Kasumi-1 (cell line): ENCODE results near the gene PHC3.

Experiments
- DNase-seq, 2 experiments: peaks; one replicate each; lab custom pipeline; 2025; lab: John Stamatoyannopoulos, UW

PHC3 gene

DNA sequence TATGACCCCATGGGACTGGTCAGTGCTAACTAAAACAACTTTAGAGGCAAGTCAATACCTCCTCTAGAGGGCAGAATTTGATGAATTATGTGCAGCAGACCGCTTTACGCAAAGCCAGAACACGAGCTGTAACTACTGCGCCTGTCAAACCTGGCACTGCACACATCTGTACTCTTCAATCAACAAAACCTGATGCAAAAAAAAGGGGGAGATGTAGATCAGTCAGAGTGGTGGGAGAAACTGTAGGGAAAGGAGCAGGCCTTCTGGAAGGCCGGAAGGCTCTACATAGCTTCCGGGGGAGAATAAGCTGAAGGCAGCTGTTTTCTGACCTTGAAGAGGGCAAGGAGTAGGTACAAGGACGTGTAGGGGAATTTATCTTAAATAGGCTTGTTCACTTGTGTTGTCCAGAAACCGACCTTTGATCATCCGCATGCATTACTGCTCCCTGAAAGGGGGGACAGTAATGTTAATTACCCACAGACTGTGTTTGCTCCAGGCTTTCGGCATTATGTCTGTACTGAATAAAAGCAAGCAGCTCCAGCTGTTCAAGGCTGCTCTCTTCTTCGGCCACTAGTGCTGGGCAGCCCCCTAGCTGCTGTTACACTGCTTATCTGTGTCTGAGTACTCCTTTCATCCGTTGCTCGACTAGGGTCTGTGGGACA lies 102.8 kb downstream of the PHC3 start:
- DNase-seq, result no peak

DNA sequence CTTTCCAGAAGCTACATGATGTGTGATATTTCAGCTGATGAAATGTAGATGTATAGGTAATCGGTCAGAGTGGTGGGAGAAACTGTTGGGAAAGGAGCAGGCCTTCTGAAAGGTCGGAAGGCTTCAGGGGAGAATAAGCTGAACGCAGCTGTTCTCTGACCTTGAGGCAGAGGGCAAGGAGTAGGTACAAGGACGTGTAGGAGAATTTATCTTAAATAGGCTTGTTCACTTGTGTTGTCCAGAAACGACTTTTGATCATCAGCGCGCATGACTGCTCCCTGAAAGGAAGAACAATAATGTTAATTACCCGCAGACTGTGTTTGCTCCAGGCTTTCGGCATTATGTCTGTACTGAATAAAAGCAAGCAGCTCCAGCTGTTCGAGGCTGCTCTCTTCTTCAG lies 104.2 kb downstream of the PHC3 start:
- no peak for DNase-seq

DNA sequence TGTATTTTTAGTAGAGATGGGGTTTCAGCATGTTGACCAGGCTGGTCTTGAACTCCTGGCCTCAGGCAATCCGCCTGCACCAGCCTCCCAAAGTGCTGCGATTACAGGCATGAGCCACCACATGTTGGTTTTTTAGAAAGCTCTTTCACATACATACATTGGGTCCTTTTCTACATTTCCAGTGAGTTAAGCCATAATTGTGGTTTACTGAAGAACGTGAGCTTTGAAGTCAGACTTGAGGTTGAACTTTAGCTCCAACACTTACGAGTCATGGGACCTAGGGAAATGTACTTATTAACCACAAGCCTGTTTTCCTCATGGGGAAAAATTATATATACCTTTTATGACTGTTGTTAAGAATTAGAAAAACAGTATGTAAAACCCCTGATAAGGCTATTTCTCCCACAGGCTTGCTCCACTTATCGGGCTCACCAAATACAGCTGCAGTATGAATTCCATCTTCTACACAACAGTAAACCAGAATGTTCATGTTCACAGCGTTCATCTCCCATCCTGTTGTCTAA lies 104.8 kb downstream of the PHC3 start:
- peak; percentile 10 to 16 for DNase-seq

DNA sequence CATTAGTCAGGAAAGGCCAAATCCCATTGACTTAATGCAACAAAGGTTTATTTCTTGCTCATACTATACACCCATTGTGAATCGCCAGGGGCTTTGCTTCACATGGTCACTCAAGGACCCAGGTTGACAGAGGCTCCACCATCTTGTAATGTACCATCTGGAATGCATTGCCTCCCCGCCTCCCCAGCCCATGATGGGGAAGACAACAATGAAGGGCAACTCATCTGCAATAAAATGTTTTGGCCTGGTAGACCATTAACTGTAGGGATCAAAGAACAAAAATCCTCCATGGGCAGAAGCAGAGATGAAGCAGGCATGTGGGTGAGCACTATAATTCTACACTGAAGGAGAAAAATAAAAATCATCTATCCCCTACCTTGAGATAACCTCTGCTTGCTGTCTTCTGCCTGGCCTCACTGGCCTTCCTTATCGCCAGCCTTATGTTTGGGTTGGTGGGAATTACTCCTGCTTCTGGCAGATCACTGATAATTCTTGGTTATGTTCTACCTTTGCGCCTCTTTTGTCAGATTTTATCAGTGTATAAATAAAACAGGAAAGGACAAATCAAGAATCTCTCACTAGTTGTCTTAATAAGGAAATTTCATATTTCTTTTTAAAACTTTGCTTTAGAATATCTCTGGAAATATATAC lies 106.0 kb downstream of the PHC3 start:
- no peak for DNase-seq

DNA sequence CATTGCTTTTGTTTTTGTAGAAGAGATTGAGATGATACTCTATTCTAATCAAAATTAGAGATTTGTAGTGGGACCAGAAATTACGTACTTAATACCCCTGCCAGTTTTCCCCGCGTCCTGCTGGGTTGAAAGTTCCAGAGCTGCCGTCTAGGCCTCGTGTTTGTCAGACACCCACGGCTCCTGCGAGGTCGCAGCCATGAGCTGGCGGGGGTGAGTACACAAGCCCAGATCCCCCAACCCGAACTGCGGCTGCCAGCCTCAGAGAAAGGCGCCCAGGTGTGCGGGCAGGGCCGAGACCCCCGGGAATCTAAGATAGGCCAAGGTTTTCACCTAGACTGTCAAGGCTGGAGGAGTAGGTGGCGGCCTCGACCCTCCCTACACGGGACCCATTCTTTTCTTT lies 117.4 kb downstream of the PHC3 start:
- no peak for DNase-seq

DNA sequence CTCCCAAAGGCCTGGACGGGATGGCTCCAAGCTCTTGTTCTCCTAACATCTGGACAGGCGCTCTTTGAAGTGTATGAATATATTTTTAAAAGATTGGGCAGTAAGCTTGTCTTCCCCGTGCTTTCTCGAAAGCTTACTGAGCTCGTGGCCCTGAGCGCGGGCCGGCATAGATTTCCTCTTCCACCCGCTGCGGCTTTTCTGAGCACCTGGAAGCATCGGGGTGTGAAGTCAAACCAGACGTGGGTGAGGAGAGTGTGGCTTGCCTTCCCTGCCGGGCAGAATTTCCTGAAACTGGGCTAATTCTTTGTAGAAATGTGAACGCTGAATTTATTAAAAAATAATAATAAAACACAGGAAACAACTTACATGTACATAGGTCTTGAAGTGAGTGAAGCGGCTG lies 117.8 kb downstream of the PHC3 start:
- no peak for DNase-seq

DNA sequence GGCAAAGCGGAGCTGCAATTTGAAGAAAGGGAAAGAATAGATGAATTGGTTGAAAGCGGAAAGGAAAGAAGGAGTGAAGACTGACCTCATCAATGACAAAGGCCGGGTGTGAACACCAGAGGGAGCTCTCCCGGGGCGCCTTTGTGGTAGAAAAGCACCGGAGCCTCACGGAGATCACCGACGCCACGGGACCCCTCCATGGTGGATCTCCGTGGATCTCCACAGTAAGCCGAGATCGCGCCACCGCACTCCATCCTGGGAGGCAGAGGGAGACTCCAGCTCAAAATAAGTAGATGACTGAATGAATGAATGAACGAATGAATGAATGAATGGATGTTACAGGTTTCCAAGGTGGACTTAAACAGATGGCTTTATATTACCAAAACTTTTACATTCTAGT lies 118.8 kb downstream of the PHC3 start:
- DNase-seq, result no peak

DNA sequence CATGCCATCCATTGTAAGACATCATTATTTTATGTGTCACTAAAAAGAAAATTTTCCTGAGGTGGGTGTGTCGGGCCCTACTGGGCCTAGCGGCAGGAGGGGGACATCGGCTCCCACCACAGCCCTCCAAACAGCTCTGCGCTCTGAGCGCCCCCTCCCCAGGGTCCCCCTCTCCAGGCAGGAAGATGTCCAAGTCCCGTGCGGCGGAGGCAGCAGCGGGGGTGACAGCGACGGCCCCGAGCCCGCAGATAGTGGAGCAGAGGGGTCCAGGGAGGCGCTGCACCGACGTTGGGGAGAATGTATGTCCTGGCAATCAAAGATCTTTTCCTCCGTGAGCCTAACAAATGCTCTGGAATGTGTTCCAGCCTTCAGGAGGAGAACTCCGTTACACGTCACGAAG lies 119.5 kb downstream of the PHC3 start:
- DNase-seq, result no peak

DNA sequence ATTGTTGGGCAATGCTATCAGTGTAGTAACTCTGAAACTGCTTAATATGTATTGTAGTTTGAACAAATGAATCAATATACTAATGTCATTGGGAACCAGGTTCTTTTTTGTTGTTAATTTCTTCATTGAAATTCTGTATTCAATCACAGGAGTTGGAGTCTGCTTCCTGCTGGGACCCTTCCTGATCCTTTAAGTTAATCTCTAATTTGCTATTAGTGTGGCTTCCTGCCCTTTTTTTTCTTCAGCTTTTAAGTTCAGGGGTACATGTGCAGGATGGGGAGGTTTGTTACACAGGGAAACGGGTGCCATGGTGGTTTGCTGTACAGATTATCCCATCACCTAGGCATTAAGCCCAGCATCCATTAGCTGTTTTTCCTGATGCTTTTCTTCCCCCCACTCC lies 122.1 kb downstream of the PHC3 start:
- DNase-seq, result no peak

DNA sequence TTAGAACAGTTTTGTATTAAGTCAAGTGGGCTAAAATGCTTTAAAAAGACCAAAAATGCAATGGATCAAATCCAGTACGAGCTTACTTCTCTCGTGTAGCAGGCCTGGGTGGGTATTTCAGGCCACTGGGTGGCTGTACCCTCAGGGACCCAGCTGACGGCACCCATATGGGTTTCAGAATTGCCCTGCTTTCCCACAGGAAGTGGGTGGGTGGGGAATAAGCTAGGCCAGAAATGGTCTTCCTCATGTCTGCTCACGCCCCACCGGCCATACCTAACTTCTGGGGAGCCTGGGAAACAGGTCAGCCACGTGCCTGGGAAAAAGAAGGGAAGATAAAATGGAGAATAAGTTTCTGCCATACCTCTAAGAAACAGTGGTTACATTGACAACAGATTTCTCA lies 123.4 kb downstream of the PHC3 start:
- DNase-seq, result no peak

DNA sequence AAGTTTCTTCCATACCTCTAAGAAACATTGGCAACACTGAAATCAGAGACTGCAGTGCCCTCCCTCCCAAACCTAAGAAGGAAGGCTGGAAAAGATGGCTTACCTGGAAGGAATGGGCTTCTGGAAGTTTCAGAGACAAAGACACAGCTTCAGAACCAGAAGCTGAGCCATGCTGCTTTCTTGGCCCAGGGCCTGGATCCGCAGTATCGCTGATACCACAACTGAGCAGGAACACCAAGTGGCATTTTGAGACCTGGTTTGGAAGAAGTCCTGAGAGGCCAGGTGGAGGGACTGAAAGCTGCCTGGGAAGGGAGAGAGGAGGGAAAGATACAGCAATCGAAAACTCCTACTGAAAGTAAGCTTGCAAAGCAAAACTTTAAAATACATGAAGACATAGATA lies 124.0 kb downstream of the PHC3 start:
- DNase-seq, result no peak

DNA sequence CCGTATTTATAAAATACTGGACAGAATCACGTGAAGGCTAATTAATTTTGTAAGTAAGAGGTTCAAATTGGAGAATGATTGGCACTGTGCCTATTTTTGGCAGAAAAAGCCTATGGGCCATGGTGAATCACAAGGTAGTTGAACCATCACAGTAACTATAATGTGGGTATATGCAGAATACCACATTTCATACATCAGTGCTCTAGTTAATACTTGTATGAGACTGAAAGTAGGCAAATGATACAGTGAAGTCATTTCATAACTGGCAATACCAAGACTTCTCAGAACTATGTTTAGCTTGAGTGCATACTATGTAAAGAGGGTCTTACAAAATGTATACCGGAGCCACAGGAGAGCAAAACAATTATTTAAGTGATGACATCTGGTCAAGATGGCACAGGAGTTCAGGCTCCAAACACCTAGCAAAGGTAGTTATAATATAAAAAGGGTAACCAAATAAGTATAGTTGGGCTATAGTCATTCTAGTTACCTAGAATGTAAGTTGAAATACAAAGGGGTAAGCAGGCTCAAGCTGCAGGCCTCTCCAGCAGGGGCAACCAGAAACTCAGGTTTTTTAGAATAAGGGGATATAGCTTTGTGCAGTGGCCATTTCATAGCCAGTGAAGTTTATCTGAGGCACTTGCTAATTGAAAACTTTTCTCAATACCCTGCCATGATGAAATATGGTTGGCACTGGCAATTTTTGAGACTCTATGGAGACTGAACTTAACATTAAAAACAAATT lies 124.7 kb downstream of the PHC3 start:
- DNase-seq, result no peak

DNA sequence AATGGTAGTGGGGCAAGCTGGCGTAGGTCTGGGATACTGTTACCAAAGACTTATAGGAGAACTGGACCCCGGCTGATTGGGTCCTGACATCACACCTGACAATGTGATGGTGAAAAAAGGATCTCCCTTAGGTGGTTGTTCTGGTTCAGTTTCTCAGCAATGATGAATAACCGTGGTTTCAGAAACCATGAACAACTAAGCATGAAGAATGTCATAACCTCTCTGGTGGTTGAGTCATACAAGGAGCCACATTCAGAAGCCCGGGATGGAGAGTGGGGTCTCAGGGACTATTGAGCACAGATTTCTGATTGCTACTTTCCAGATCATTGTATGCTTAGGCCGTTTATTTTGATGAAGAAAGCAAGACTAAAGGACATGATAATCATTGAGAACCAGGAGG lies 126.3 kb downstream of the PHC3 start:
- no peak for DNase-seq

DNA sequence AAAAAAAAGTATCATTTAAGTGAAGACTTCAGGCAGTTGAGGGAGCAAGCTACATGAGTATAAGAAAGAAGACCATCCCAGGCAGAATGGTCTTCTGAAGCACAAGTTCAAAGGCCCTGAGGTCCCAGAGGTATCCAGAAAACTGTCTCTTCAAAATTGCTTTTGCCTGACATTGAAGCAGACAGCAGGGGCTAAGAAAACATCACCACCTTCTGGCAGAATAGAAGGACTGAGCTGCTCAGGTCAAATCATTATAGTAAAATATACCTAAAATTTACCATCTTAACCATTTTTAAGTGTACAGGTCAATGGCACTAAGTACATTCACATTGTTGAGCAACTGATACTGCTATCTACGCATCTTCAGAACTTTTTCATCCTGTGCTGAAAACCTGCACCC lies 127.3 kb downstream of the PHC3 start:
- DNase-seq, result peak; percentile 43 to 56

DNA sequence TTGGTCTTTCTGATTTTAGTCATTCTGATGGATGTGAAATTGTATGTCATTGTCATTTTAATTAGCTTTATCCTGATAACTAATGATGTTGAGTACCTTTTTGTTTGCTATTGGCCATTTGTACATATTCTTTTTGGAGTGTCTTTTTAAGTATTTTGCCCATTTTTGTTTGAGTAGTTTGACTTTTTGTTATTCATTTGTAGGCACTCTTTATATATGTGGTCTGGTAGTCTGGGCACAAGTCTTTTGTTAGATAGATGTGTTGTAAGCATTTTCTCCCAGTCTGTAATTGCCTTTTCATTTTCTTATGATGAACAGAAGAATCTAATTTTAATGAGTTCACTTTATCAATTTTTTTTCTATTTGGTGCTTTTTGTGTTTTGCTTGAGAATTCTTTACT lies 129.1 kb downstream of the PHC3 start:
- DNase-seq, result no peak

DNA sequence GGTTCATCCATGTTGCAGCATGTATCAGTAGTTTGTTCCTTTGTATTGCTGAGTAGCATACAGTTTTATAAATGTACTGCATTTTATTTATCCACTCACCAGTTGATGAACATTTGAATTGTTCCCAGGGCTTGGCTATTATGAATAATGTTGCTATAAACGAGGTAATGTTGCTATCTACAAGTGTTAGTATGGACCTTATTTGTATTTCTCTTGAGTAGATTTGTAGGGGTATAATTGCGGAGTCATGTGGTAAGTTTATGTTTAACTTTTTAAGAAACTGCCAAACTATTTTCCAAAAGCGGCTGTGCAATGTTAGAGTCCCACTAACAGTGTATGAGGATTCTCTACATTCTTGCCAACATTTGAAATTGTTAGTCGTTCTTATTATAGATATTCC lies 130.8 kb downstream of the PHC3 start:
- DNase-seq, result no peak

DNA sequence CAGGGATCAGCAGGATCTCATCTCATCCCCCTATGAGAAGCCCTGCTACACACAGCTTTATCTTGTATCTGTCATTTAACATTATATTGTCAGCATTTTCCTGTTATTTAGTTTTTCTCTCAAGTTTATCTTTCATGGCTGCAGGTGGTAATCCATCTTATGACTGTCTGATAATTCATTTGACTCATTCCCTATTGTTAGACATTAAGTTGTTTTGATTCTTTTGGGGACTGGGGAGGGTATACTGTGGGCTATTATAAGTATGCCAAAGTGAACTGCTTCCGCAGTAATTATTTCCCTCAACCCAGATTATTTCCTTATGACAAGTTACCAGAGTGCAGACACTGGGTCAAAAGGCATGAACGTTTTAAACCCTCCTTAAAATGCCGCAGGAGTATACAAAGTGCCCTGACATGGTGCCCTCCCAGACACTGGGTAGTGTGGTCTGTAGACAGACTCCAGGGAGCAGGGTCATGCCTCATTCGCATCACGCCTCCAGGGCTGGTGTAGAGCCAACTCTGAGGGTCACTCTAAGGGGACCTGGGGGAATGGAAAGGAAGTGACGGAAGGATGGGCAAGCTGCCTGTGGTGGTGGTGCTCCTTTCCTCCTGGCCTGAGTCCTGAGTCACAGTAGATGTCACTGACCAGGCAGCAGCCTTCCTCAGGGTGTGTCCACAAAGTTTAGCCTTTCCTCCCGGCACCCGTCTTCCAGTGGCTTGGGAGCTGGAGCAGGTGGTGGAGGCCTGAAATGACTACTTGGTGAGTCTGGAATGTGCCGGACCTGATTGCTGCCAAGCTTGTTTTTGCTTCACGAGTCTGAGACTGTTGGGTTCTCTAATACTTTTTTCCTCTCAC lies 132.2 kb downstream of the PHC3 start:
- DNase-seq, result no peak

DNA sequence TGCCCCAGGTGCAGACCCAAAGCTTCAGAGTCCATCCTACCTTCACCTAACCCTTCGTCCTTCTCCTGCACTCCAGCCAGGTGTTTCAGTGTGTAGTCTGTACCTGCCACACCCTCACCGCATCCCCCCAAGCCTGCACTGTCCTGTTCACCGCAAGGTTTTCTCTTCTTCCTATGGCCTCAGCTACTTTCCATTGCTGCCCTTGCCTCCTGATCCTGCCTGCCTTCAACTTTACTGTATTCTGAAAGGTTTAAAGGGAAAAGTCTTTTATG lies 134.5 kb downstream of the PHC3 start:
- DNase-seq, result no peak

DNA sequence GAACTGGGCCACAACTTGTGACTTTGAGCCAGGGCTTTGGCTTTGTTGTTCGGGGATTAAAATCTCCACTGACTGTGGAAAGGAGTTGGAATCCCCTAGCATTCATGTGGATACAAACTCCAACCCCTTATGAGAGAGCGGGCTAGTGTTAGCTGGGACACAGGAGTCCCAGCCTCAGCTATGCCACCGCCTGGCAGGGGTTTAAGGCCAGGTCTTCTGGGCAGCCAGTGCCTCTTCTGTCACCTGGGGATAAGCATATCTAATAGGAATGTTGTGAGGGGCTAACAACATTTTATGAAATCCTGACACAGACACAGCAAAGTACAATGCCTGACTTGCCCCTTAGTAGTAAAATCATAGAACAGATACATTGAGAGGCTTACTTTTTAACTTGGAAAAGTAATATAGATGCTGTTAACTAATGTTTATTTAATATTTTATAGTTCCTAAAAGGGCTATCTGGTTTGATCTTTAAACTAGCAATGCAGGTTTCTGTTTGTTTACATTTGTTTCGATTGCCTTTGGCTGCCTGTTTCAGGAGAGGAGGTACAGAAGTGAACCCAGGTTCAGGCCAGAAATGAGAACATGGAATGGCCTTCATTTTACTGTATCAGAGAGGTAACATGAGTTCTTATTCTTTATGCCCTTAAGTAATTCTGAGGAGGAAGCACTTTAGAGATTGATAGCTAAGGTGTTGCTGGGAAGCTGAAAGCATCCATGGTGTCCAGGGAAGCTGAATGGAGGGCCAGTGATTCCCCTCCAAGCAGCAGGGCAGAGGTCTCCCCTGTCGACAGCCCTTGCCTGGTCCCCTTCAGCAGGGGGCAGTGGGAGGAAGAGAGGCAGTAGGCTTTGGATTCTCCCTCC lies 135.0 kb downstream of the PHC3 start:
- no peak for DNase-seq

DNA sequence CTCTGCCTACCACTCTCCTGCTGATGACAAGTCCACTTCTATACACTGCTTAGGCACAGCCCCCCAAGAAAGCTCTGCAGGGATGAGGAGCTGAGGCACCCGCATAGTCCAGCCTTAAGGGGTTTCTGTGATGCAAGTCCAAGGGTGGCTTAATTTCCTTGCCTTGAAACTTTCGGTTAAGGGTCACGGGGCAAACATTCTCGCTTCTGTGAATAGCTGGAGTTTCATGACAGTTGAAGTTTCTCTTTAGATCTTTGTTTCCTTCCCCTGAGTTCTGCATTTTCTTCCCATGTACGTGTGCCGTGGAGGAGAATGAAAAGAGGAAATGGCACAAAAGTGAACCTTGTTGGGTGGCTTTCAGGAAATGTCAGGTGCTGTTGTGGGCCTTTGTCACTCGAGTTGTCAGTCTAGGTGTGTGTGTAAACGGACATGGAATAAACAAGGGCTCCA lies 136.7 kb downstream of the PHC3 start:
- DNase-seq, result peak; percentile 74

DNA sequence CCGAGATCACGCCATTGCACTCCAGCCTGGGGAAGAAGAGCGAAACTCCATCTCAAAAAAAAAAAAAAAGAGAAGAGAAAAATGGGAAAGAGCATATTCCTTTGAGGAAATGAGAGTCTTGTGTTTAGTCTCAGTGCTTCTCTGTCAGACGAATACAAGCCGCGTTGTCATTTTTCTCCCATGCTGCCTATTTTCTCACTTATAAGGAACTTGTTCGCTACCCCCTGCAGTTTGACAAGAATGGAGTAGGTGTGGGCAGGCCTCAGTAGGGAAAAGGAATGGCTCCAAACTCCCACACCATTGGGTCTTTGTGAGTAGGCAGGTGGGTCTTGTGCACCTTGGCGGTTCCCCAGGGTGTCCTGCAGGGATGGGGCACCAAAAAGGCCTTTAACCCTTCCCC lies 137.3 kb downstream of the PHC3 start:
- no peak for DNase-seq
